Endometrium (tissue), 2 donors: ENCODE results near the gene WASF3.
"Not testable (repeated sequence)": the region's sequence is repeated elsewhere in the genome, so short reads cannot be mapped to it uniquely, and the experiment has no call there.

Experiments
- FAIRE-seq: peaks from 2 replicates; lab custom pipeline; 2012; peaks lifted over from hg19 to GRCh38; lab: Jason Lieb, UNC
- donor health status: control.
- donor health status: control.

WASF3 gene

GRCh38 chr13:26635634-26636033 is 78.2 kb downstream of the WASF3 start:
- not testable (repeated sequence) for FAIRE-seq

DNA sequence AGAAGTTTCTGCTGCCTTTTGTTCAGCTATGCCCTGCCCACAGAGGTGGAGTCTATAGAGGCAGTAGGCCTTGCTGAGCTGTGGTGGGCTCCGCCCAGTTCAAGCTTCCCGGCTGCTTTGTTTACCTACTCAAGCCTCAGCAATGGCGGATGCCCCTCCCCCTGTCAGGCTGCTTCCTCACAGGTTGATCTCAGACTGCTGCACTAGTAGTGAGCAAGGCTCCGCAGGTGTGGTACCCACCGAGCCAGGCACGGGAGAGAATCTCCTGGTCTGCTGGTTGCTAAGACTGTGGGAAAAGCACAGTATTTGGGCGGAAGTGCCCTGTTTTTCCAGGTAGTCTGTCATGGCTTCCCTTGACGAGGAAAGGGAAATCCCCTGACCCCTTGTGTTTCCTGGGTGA is 78.6 kb downstream of the WASF3 start:
- FAIRE-seq = not testable (repeated sequence)

GRCh38 chr13:26646603-26647002 is 89.1 kb downstream of the WASF3 start:
- no peak for FAIRE-seq

GRCh38 chr13:26651234-26651633 is 93.8 kb downstream of the WASF3 start:
- no peak for FAIRE-seq

GRCh38 chr13:26653310-26653709 is 95.8 kb downstream of the WASF3 start:
- FAIRE-seq = no peak

DNA sequence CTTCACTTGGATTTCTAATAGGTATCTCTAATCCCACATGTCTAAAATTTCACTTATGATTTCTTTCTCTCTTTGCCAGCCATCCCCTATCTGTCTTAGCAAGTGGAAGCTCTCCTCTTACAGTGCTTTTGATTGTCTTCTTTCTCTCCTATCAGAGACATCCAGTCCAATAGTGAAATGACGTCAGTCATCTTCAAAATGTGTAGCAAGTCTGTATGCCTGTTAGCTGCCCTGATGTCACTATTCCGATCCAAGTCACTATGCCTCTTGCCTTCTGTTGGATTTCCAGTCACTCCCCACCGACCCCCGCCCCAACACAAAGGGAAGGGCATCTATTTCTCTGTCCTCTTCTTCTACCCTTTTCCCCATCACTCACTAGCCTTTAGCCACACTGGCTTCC is 96.4 kb downstream of the WASF3 start:
- no peak for FAIRE-seq

DNA sequence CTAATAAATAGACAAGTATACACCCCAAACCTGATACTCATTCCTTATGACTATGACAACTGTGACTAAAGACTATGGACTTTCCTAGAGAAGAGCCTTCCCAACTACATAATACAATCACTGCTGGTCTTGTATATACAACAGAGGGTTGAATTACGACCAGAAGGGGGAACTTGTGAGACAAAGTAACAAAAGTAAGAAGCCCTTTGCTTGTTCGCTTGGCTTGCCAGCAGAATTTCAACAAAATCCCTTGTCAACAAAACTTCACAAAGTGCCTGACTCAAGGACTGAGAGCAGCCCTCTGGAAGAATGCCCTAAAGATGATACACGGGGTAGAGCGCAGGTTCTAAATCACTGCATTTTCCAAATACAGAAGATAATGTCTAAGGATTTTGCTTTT is 99.4 kb downstream of the WASF3 start:
- FAIRE-seq = no peak

DNA sequence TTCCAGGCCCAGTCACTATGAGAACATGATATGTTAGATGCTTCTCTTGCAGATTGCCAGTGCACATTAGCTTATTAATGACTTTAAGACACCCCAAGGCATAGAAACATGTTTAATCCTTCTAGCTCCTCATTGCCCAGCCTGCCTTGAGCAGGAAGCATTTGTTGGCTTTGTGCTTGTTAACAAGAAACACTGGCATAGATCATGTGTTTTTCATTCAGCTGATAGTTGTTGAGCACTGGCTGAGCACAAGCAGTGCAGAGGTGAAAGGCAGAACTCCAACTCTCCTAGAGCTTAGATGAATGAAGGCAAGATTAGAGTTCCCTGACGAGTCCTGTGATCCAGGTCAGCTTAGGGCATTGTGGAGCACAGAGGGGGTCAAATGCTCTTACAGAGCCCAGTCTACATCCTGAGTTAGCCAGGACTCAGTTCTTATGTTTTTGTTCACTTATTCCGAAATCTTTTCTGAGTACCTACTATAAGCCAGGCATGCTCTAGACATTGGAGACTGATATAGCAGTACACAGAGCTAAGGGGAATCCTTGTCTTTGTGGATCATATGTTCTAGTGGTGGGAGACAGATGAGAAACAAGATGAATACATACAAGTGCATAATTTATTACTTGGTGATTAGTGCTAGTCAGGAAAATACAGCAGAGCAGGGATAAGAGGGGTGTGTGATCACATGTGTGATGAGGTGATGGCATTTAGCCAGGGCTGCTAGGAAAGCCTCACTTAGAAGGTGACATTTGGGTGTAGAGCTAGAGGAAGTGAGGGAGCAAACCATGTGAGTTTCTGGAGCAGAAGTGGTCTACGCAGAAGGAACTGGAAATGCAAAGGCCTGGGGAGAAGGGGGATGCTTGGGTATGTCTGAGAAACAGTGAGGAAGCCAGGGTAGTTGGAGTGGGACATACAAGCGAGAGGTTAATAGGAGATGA is 101.2 kb downstream of the WASF3 start:
- no peak for FAIRE-seq

- FAIRE-seq = no peak
These were observed 102.7 kb downstream of the WASF3 start for GRCh38 chr13:26660185-26660584.

GRCh38 chr13:26660766-26661165 is 103.3 kb downstream of the WASF3 start:
- no peak for FAIRE-seq

- FAIRE-seq = no peak
These were observed 106.3 kb downstream of the WASF3 start for GRCh38 chr13:26663791-26664190.

- no peak for FAIRE-seq
These were observed 106.8 kb downstream of the WASF3 start for GRCh38 chr13:26664286-26664685.

- no peak for FAIRE-seq
These were observed 107.4 kb downstream of the WASF3 start for GRCh38 chr13:26664876-26665275.

DNA sequence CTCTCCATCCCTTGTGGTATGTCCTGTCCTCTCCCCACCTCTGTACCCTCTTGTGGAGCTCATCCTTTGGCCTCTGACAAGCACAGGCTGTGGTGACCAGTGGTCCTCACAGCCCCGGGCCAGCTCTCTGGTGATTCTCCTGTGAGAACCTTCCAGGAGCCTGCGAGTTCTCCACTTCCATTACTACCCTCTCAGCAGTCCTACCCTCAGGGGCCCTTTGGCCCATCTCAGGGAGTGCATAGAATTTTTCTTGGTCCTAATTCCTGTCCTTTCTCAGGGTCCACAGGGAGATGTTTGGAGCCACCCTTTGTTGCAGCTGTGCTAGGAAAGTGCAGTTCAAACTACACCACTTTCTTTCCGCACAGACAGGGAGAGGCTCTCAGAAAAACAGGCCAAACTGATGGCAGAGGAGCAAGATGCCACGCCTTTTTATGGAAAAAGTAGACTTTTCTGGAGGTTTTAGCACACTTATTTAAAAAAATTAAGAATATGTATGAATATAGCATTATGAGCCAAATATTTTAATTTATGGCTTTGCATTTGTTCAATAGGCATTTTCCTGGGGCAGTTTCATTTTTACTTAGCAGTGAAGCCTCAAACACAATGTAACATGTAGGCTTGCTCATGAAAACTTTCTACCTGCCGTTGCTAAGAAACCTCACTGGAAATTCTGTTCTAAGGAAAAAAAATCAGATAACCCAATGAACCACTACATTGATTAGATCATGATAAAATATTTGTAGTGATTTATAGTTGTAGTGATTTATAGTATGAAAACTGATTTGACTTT is 111.1 kb downstream of the WASF3 start:
- no peak for FAIRE-seq

GRCh38 chr13:26673890-26674289 is 116.4 kb downstream of the WASF3 start:
- FAIRE-seq = no peak

GRCh38 chr13:26677156-26677555 is 119.7 kb downstream of the WASF3 start:
- no peak for FAIRE-seq

DNA sequence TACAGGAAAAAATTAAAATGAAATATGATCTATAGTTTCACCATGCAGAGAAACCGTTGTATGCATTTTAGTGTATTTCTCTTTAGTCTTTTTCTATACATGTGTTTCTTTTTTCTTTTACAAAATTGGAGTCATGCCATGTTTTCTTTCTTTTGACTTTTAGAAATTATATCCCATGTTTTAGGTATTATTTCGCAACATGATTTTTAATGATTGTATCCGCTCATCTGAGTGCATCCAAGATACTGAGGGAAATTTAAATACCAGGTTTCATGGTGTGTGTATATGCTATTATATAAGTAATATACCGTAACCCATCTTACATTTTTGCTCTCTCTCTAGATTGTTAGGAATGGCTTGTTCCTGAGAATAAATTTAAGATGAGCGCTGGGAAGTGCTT is 120.8 kb downstream of the WASF3 start:
- no peak for FAIRE-seq

GRCh38 chr13:26678796-26679195 is 121.3 kb downstream of the WASF3 start:
- no peak for FAIRE-seq

GRCh38 chr13:26679411-26680122 is 122.1 kb downstream of the WASF3 start:
- no peak for FAIRE-seq

- FAIRE-seq = no peak
These were observed 122.6 kb downstream of the WASF3 start for GRCh38 chr13:26680123-26680450.

DNA sequence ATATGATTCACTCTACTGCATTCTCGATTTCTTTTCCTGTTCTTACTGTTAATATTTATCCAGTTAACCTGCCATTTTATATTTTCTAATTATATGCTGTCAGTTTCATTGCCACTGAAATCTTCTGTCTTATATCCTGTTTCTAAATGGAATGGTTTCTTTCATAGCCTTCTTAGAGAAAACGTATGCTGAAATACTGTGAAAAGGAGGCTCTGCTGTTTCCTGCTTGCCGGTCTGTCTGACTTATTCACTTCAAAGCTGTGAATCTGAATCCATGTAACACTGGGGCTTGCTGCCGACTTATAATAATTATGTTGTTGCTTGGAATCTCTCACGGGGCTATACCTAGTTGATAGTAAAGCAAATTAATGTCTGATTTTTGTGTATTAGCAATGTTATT is 123.1 kb downstream of the WASF3 start:
- no peak for FAIRE-seq

GRCh38 chr13:26681036-26681435 is 123.6 kb downstream of the WASF3 start:
- no peak for FAIRE-seq

- FAIRE-seq = no peak
These were observed 125.1 kb downstream of the WASF3 start for GRCh38 chr13:26682606-26683005.
